Activated T-cell treated with anti-CD3 and anti-CD28 coated beads, Interleukin-2, amount 50 U/mL, for 24 hours (primary cell): Measurements from ENCODE around the gene TTC23.

Experiments used
- DNase-seq: peaks from one replicate; pipeline ENCODE4 v3.0.0-alpha.2; 2020
- H3K27ac Mint-ChIP-seq: 2 replicates; pipeline ENCODE4 v1.8.0; 2020; ENCODE audit warnings: mild to moderate bottlenecking, mixed read lengths
- H3K27me3 Mint-ChIP-seq: 2 replicates; pipeline ENCODE4 v1.8.0; 2020; ENCODE audit warnings: mixed read lengths
- H3K36me3 Mint-ChIP-seq: 2 replicates; pipeline ENCODE4 v1.8.0; 2020; ENCODE audit warnings: low read depth, mixed read lengths
- H3K4me1 Mint-ChIP-seq: 2 replicates; pipeline ENCODE4 v1.8.0; 2020; ENCODE audit warnings: low read depth, mixed read lengths
- H3K4me3 Mint-ChIP-seq: 2 replicates; pipeline ENCODE4 v1.8.0; 2020; ENCODE audit warnings: mild to moderate bottlenecking, moderate library complexity, mixed read lengths
- H3K9me3 Mint-ChIP-seq: 2 replicates; pipeline ENCODE4 v1.8.0; 2020; ENCODE audit warnings: mixed read lengths

The TTC23 gene

GRCh38 chr15:99135194-99135593 lies 114.2 kb downstream of the TTC23 start:
- no peak overlapping the region for H3K27ac Mint-ChIP-seq
- no peak overlapping the region for H3K4me3 Mint-ChIP-seq
- H3K36me3 Mint-ChIP-seq, result no peaks in the 10 kb centered on the region
- no peaks in the 10 kb centered on the region for H3K9me3 Mint-ChIP-seq
- no peak for DNase-seq
- no peaks in the 10 kb centered on the region for H3K4me1 Mint-ChIP-seq
- no peaks in the 10 kb centered on the region for H3K27me3 Mint-ChIP-seq

DNA sequence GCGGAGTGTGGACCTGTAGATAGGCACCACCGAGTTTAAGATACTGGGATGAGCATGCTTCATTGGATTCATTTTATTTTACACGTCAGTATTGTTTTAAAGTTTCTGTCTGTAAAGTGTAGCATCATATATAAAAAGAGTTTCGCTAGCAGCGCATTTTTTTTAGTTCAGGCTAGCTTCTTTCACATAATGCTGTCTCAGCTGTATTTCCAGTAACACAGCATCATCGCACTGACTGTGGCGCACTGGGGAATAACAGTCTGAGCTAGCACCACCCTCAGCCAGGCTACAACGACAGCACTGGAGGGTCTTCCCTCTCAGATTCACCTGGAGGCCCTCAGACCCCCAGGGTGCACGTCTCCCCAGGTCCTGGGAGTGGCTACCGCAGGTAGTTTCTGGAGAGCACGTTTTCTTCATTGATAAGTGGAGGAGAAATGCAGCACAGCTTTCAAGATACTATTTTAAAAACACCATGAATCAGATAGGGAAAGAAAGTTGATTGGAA lies 115.0 kb downstream of the TTC23 start:
- Mint-ChIP-seq H3K27me3 (no peaks in the 10 kb centered on the region), H3K36me3 (no peaks in the 10 kb centered on the region), H3K27ac (no peak overlapping the region), H3K4me1 (no peaks in the 10 kb centered on the region), H3K4me3 (no peak overlapping the region), H3K9me3 (no peaks in the 10 kb centered on the region)
- no peak for DNase-seq

GRCh38 chr15:99132634-99133287 lies 116.6 kb downstream of the TTC23 start:
- no peaks in the 10 kb centered on the region for H3K27me3 Mint-ChIP-seq
- DNase-seq, result no peak

DNA sequence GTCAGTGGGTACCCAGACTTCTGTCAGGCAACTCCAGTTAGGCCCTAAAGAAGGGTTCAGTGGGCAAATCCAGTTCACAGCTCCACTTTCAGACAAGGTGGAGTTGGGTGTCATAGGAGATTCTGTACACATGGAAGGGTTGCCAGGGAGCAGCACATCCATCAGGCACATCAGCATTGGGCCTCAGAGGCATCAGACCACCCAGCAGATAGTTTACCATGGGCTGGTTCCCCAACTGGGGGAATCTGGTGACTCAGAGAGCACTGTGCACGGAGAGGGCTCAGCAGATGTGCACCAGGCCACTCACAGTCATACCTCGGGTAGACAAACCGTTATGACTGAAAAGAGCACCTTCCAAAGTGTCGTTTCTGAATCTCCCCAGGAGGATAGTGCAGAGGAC lies 117.3 kb downstream of the TTC23 start:
- no peak for DNase-seq
- Mint-ChIP-seq H3K27me3 (no peaks in the 10 kb centered on the region), H3K4me1 (no peaks in the 10 kb centered on the region), H3K4me3 (no peak overlapping the region), H3K36me3 (no peaks in the 10 kb centered on the region), H3K9me3 (no peaks in the 10 kb centered on the region), H3K27ac (no peak overlapping the region)

More at GRCh38 chr15:99132634-99133287, 116.6 kb downstream of the TTC23 start:
- Mint-ChIP-seq H3K36me3 (no peaks in the 10 kb centered on the region), H3K9me3 (no peaks in the 10 kb centered on the region), H3K4me1 (no peaks in the 10 kb centered on the region), H3K27ac (no peak overlapping the region), H3K4me3 (no peak overlapping the region)

GRCh38 chr15:99131441-99132023 lies 117.8 kb downstream of the TTC23 start:
- H3K27ac Mint-ChIP-seq, result no peak overlapping the region
- no peaks in the 10 kb centered on the region for H3K36me3 Mint-ChIP-seq
- H3K4me3 Mint-ChIP-seq, result no peak overlapping the region
- DNase-seq, result no peak
- no peaks in the 10 kb centered on the region for H3K9me3 Mint-ChIP-seq
- H3K4me1 Mint-ChIP-seq, result no peaks in the 10 kb centered on the region
- no peaks in the 10 kb centered on the region for H3K27me3 Mint-ChIP-seq

DNA sequence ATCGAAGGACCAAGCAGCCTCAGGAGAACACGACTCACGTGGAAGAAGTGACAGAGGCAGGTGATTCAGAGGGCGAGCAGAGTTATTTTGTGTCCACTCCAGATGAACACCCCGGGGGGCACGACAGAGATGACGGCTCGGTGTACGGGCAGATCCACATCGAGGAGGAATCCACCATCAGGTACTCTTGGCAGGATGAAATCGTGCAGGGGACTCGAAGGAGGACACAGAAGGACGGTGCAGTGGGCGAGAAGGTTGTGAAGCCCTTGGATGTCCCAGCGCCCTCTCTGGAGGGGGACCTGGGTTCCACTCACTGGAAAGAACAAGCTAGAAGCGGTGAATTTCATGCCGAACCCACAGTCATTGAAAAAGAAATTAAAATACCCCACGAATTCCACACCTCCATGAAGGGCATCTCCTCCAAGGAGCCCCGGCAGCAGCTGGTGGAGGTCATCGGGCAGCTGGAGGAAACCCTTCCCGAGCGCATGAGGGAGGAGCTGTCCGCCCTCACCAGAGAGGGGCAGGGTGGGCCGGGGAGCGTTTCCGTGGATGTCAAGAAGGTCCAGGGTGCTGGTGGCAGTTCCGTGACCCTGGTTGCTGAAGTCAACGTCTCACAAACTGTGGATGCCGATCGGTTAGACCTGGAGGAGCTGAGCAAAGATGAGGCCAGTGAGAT lies 118.5 kb downstream of the TTC23 start:
- no peaks in the 10 kb centered on the region for H3K27me3 Mint-ChIP-seq
- no peaks in the 10 kb centered on the region for H3K9me3 Mint-ChIP-seq
- no peak overlapping the region for H3K27ac Mint-ChIP-seq
- no peak for DNase-seq
- no peaks in the 10 kb centered on the region for H3K4me1 Mint-ChIP-seq
- H3K4me3 Mint-ChIP-seq, result no peak overlapping the region
- H3K36me3 Mint-ChIP-seq, result no peaks in the 10 kb centered on the region

- H3K27ac Mint-ChIP-seq, result no peak overlapping the region
- H3K36me3 Mint-ChIP-seq, result no peaks in the 10 kb centered on the region
- H3K4me3 Mint-ChIP-seq, result no peak overlapping the region
- no peak for DNase-seq
- no peaks in the 10 kb centered on the region for H3K9me3 Mint-ChIP-seq
- H3K4me1 Mint-ChIP-seq, result no peaks in the 10 kb centered on the region
- no peaks in the 10 kb centered on the region for H3K27me3 Mint-ChIP-seq
Observed at GRCh38 chr15:99130314-99130713, 119.1 kb downstream of the TTC23 start.

DNA sequence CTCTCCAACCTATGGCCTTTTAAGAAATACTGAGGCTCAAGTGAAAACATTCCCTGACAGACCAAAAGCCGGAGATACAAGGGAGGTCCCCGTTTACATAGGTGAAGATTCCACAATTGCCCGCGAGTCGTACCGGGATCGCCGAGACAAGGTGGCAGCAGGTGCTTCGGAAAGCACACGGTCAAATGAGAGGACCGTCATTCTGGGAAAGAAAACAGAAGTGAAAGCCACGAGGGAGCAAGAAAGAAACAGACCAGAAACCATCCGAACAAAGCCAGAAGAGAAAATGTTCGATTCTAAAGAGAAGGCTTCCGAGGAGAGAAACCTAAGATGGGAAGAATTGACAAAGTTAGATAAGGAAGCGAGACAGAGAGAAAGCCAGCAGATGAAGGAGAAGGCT lies 119.7 kb downstream of the TTC23 start:
- Mint-ChIP-seq H3K27me3 (no peaks in the 10 kb centered on the region), H3K36me3 (no peaks in the 10 kb centered on the region), H3K4me3 (no peak overlapping the region), H3K27ac (no peak overlapping the region), H3K4me1 (no peaks in the 10 kb centered on the region), H3K9me3 (no peaks in the 10 kb centered on the region)
- no peak for DNase-seq

DNA sequence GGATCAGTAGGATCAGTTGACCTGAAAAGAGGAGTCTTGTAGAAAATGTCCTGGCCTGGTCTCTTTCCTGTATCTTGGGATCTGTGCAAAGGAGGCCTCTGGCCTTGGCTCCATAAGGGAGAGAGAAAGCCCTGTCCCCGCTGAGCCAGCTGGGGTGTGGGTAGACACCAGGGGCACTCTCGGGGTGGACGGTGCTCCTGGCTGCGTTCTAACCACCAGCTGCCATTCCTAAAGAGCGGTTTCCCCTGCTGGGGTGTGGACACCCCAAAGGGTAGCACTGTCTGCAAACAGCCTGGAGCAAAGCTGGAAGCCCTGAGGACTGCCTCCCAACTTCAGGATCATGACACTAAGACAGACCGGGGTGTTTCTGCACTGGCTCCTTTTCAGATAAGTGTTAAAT lies 121.0 kb downstream of the TTC23 start:
- H3K4me1 Mint-ChIP-seq, result no peaks in the 10 kb centered on the region
- H3K27ac Mint-ChIP-seq, result no peak overlapping the region
- no peaks in the 10 kb centered on the region for H3K9me3 Mint-ChIP-seq
- H3K27me3 Mint-ChIP-seq, result no peaks in the 10 kb centered on the region
- no peak for DNase-seq
- no peaks in the 10 kb centered on the region for H3K36me3 Mint-ChIP-seq
- no peak overlapping the region for H3K4me3 Mint-ChIP-seq

DNA sequence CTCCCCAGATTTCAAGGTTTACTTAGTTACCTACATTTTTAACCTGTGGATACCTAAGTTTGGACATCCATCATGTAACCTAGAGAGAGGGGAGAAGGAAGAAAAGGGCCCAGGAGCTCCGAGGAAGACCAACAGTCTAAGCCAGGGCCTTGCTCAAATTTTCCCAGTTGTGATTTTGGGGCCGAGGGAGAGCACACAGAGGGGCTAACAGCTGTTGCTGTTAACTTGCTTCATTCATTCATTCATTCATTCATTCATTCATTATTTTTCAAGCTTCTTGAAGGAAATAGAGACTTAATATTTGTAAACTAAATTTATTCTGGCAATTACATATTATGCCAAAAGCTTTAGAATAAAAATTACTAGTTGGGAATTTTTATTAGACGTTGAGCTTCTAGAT lies 121.6 kb downstream of the TTC23 start:
- DNase-seq, result no peak
- no peak overlapping the region for H3K27ac Mint-ChIP-seq
- no peaks in the 10 kb centered on the region for H3K36me3 Mint-ChIP-seq
- H3K27me3 Mint-ChIP-seq, result no peaks in the 10 kb centered on the region
- H3K9me3 Mint-ChIP-seq, result no peaks in the 10 kb centered on the region
- H3K4me3 Mint-ChIP-seq, result no peak overlapping the region
- H3K4me1 Mint-ChIP-seq, result no peaks in the 10 kb centered on the region

GRCh38 chr15:99126930-99127329 lies 122.5 kb downstream of the TTC23 start:
- Mint-ChIP-seq H3K36me3 (no peaks in the 10 kb centered on the region), H3K27me3 (no peaks in the 10 kb centered on the region), H3K4me1 (no peaks in the 10 kb centered on the region), H3K27ac (no peak overlapping the region), H3K4me3 (no peak overlapping the region), H3K9me3 (no peaks in the 10 kb centered on the region)
- no peak for DNase-seq

- Mint-ChIP-seq H3K27me3 (no peaks in the 10 kb centered on the region), H3K9me3 (no peaks in the 10 kb centered on the region), H3K4me1 (no peaks in the 10 kb centered on the region), H3K27ac (no peak overlapping the region), H3K36me3 (no peaks in the 10 kb centered on the region), H3K4me3 (no peak overlapping the region)
- DNase-seq, result no peak
Observed at GRCh38 chr15:99126131-99126588, 123.2 kb downstream of the TTC23 start.

DNA sequence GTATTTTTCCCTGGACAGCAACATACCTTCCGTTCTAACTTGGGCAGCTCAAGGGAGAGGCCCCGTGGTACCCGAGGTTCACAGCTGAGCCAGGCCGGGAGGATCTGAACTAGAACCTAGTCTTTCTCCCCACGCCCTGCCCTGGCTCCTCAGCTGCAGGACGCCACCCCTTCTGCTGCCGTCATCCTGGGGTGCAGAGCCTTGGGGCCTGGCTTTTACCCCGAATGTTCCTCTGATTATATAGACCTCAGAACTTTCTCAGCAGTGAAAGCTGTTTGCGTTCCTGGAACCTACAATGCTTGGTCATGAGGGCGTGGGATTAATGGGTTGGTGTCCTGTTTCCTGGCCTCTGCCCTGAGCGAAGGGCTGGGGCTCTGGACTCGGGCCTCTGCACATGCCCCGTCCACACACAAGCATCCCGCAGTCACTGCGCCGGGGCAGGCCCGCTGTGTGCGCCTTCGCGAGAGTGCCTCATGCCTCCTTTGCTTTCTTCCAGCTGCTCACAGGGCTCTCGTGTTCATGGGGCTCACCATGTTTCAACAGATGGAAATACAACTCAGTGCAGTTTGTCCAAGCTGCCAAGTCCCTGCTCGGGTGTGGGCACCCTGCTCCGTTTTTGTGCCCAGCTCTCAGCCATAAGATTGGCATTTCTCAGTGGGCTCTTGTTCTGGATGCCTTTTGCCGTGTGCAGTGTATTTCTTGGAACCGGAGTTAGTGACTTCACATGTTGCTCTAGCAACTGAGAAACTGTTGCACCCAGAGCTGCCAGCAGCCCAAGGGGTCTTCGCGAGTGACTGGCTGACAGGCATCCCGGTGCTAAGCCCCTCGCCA lies 124.1 kb downstream of the TTC23 start:
- Mint-ChIP-seq H3K9me3 (no peaks in the 10 kb centered on the region), H3K36me3 (no peaks in the 10 kb centered on the region), H3K27me3 (no peaks in the 10 kb centered on the region), H3K27ac (no peak overlapping the region), H3K4me1 (no peaks in the 10 kb centered on the region), H3K4me3 (no peak overlapping the region)
- DNase-seq, result no peak

DNA sequence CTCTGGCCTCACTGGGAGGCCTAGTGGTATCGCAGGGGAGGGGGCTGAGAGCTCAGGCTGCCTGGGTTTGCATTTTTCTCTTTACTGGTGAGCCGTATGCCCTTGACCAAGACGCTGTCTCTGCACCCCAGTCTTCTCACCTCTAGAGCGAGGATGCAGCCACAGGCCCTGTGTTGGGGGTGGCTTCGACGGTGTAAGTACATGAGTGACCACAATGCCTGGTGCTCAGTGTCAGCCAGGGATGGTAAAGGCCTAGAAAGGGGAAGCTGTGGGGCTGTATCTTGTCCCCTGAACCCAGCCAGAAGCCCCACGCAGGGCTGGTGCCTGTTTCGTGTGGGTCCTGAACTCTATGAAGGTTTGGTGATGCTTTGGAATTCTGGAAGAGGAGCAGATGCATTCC lies 124.7 kb downstream of the TTC23 start:
- H3K4me3 Mint-ChIP-seq, result no peak overlapping the region
- H3K36me3 Mint-ChIP-seq, result no peaks in the 10 kb centered on the region
- H3K27ac Mint-ChIP-seq, result no peak overlapping the region
- H3K27me3 Mint-ChIP-seq, result no peaks in the 10 kb centered on the region
- no peaks in the 10 kb centered on the region for H3K4me1 Mint-ChIP-seq
- no peaks in the 10 kb centered on the region for H3K9me3 Mint-ChIP-seq
- no peak for DNase-seq
